Right ventricle myocardium superior (tissue), 1 donor: ENCODE results near the gene GABRB2. TPM values are rescaled to one million over a fixed set of nuclear protein-coding genes. Genes with fewer than 3 reads are reported as not detected.
"Not testable (repeated sequence)": the region's sequence is repeated elsewhere in the genome, so short reads cannot be mapped to it uniquely, and the experiment has no call there.

Source experiments
- ATAC-seq: fragments of 200-7000 bp; cut with Tn5 transposase; one replicate; pipeline ENCODE4 v1.9.1; 2020; ENCODE audit warnings: mild to moderate bottlenecking; ENCODE audit not compliant: poor library complexity
- DNase-seq: peaks from one replicate; pipeline ENCODE4 v3.0.0-alpha.2; 2020
- intact Hi-C: fragments of 100-400 bp; cut with DNase I; formaldehyde crosslinking; loops from one replicate; pipeline ENCODE4 v1.11.2; 2022
- total RNA-seq: library from RNA; stranded (reverse); fragmentation: NEBNext Ultra II Directional; extraction: Animal tissue kit (Norgen Biotek cat#: 25700); gene quantifications from one replicate; pipeline ENCODE4 v1.2.1, GENCODE V29; 2021
- donor health status: DM: no; HTN: yes; CAD: no; lungs with severe emphysema.

Gene GABRB2
- total RNA-seq, 1 donor from 2014 or later = not detected

DNA sequence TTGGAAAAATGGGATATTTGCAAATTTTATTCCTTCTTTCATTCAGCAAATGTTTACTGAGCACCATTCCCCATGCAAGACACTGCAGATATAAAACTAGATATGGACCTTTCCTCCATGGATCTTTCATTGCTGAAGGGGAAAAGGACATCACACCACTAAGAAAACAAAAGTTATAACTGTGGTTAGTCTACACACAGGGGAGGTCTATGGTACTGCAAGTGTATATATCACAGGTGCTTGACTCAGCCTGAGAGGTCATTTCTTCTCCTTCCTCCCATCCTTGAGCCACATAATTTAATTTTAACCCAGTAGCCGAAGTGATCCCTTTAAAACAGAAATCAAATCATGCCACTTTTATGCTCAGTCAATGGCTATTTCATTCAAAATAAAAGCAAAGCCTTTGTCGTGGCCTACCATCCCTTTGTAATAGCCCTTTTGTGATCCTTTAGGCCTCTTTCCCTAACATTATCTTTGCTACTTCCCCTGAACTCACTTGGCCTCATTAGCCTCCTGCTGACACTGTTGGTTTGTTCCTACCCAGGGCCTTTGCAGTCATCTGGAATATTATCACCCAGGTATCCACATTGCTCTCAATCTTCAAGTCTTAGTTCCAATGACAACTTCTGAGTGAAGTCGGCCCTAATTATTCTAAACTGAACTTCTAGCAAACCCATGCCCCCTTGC, 213.2 kb downstream of the GABRB2 start:
- intact Hi-C loops = no loop called here
- DNase-seq (no peak), ATAC-seq (no peak)

- intact Hi-C loops = no loop called here
- ATAC-seq = no peak
- no peak for DNase-seq
Observed at GRCh38 chr5:161332343-161332742, 214.2 kb downstream of the GABRB2 start.

- DNase-seq (no peak), ATAC-seq (no peak)
- intact Hi-C loops = no loop called here
Observed at GRCh38 chr5:161314033-161314432, 232.5 kb downstream of the GABRB2 start.

GRCh38 chr5:161312882-161313281, 233.6 kb downstream of the GABRB2 start:
- ATAC-seq = no peak
- no peak for DNase-seq
- intact Hi-C loops = no loop called here

- ATAC-seq (no peak), DNase-seq (no peak)
- intact Hi-C loops = no loop called here
Observed at GRCh38 chr5:161311965-161312364, 234.6 kb downstream of the GABRB2 start.

DNA sequence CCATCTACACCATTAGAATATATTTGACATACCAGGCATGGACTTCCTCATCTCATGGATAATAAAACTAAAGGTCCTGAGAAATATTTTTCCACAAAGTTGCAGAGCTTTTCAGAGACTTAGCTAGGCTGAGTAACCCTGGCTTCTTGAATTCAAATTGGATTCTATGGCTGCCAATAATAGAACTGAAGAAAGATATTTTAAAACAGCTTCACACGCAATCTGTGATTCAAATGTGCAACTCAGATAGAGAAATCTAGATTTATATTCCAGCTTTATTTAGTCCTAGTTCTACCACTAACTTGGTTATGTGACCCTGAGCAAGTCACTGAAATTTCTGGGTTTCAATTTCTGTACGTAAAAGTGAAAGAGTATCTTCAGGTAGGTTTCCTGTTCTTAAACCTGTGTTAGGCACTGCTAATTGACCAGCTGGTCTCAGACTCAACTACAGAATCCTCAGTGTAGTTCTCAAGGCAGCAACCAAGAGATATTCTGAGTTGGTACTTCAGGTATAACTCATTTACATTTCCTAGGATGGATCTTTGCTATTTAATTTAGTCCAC, 235.3 kb downstream of the GABRB2 start:
- DNase-seq = no peak
- intact Hi-C loops = no loop called here
- no peak for ATAC-seq

GRCh38 chr5:161306351-161306995, 240.1 kb downstream of the GABRB2 start:
- intact Hi-C loops = no loop called here
- DNase-seq (no peak), ATAC-seq (no peak)

DNA sequence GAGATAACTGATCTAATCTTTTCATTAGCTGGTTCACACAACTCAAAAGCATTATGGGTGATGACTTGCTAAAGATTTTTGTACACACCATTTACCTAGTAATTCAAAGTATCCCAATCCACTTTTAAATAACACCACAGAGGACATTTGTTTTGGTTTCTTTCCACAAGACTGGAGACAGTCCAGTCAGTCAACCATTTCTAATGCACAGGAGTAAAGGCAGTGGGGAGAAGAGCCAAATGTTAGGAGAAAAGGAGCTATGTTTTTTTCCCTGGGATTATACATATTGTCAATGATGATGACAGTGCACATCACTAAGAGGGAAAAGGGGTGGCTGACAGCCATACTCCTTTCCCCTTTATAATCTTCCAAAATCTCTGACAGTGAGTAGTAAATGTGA, 240.9 kb downstream of the GABRB2 start:
- no peak for DNase-seq
- no peak for ATAC-seq
- intact Hi-C loops = no loop called here

- ATAC-seq = no peak
- DNase-seq = no peak
- intact Hi-C loops = no loop called here
Observed at GRCh38 chr5:161302559-161302958, 244.0 kb downstream of the GABRB2 start.

DNA sequence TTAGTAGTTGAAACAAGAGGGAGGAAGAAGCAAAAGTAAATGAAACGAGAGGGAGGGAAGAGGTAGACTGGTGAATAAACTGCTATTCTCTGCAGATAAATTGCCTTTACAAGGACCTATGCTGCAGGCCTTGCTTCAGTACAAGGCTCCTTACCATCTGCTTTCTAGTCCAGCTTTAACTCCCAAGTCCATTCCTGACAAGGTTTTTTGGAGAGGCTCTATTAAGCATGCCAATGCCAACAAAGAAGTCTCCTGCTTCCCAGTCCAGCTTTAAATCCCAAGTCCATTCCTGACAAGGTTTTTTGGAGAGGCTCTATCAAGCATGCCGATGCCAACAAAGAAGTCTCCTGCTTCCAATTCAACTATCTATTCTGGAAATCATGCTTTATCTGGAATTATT, 244.9 kb downstream of the GABRB2 start:
- no peak for ATAC-seq
- no peak for DNase-seq
- intact Hi-C loops = no loop called here

DNA sequence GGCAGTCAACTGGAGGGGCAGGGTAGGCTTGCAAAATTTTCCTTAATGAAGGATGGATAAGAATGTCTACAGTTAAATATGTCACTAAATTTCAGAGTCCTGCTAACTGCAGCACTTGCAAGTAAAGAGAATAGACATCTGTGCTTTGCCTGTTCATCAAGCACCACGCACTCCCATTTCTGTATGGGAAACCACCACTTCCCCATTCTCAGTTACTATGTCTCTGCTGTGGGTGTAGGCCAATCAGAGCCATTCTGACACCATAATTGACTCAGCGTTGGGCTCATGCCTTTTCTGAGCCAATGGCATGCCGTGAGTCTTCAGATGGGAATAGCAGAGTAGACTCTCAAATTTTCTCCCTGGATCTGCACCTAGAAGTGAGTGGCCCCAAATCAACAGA, 247.5 kb downstream of the GABRB2 start:
- intact Hi-C loops = no loop called here
- DNase-seq (no peak), ATAC-seq (no peak)

DNA sequence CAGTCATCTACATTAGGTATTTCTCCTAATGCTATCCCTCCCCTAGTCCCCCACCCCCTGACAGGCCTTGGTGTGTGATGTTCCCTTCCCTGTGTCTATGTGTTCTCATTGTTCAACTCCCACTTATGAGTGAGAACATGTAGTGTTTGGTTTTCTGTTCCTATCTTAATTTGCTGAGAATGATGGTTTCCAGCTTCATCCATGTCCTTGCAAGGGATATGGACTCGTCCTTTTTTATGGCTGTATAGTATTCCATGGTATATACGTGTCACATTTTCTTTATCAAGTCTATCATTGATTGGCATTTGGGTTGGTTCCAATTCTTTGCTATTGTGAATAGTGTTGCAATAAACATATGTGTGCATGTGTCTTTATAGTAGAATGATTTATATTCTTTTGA, 249.1 kb downstream of the GABRB2 start:
- ATAC-seq, intact Hi-C loops, DNase-seq: not testable (repeated sequence)

- intact Hi-C loops = no loop called here
- DNase-seq (no peak), ATAC-seq (no peak)
Observed at GRCh38 chr5:161295721-161296250, 250.7 kb downstream of the GABRB2 start.

DNA sequence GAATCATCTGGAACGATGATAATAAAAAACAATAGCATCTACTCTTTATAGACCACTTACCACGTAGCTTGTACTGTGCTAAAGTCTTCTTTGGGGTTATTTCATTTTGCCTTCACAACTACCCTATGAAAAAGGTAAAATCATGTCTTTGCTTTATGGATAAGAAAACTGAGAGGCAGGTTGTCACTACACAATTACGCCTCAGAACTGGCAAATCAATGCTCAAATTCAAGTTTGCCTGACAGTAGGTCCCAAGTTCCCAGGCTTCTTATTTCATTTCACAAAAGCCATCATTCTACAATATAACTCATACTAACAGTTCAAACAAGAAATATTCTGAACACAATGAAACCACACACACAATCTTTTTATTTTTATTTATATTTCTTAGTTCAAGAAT, 258.5 kb downstream of the GABRB2 start:
- no peak for ATAC-seq
- no peak for DNase-seq
- intact Hi-C loops = no loop called here

GRCh38 chr5:161287436-161287835, 259.1 kb downstream of the GABRB2 start:
- intact Hi-C loops = no loop called here
- DNase-seq (no peak), ATAC-seq (no peak)

GRCh38 chr5:161286066-161286655, 260.4 kb downstream of the GABRB2 start:
- ATAC-seq (no peak), DNase-seq (no peak)
- intact Hi-C loops = no loop called here

DNA sequence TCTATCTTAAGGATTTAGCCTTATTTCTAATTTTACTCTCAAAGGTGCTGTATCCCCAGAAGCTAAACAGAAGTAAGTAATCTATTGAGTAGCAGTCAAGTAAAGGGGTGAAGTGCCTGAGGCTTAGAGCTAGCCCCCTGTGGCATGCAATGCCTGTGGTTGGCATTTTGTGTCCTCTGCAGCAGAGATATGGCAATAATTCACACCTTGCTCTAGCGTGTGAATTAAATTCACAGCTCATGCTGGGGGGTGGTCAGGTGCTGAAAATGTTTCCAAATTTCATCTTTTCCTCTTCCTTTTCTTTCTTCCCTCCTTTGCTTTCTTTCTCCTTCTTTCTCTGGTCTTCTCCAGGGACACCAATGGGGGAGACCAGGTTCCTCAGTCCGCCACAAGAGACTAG, 262.1 kb downstream of the GABRB2 start:
- ATAC-seq (no peak), DNase-seq (no peak)
- intact Hi-C loops = no loop called here

- ATAC-seq (no peak), DNase-seq (no peak)
- intact Hi-C loops = no loop called here
Observed at GRCh38 chr5:161283296-161283695, 263.2 kb downstream of the GABRB2 start.

DNA sequence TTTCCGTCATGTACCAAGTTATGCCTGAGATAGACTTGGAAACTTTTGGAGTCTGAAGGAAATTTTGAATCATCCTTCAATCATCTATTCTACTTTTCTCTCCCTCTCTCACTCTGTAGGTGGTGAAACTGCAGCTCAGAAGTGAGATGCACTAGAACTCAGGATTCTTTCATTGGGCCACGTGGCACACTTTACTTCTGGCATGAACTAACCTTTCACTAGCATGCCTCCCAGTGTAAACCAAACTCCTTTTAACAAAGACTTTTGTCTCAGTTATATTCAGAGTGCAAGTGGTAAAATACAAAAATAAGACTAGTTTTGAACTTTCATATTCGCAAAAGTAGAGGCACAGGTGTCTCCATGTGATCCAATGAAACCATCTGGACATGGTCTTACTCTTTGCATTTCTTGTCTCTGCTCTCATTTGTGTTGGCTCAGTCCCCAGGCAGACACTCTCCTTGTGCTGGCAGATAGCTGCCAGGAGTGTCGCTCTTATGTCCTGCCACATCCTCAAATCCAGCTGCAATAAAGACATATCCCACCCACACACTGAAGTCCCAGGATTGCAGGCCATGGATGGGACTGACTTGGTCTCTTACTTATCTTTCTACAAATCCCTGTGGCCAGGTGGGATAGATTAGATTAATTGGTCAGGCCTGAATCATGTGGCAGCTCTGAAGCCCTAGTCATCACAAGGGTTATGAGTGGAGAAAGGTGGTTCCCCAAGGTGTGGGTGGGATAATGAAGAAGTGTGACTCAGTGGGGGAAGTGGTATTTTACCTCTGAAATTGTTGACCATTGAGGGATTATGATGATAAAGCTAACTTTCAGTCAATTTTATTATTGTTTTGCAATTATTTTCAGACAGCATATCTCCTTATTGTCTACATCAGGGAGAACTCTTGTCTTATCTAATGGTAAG, 267.5 kb downstream of the GABRB2 start:
- ATAC-seq (no peak), DNase-seq (no peak)
- intact Hi-C loops = no loop called here
